Measurements from ENCODE around the gene AKR1E2.

AKR1E2 gene

GRCh38 chr10:4825868-4826791, at the start of gene AKR1E2:
TSS of gene AKR1E2 (plus strand) at chr10:4826207. CDS start at chr10:4826325, 118 bp downstream.
- DNase-seq, result peak; percentile 75 to 87

GRCh38 chr10:4776234-4776638, 49.8 kb upstream of the AKR1E2 start:
- no peak for DNase-seq

- DNase-seq, result no peak
Observed at GRCh38 chr10:4778761-4779160, 47.2 kb upstream of the AKR1E2 start.

- no peak for DNase-seq
Observed at GRCh38 chr10:4780091-4780490, 45.9 kb upstream of the AKR1E2 start.

GRCh38 chr10:4780782-4781181, 45.2 kb upstream of the AKR1E2 start:
- no peak for DNase-seq

GRCh38 chr10:4781955-4782354, 44.1 kb upstream of the AKR1E2 start:
- no peak for DNase-seq

- no peak for DNase-seq
Observed at GRCh38 chr10:4784667-4785333, 41.2 kb upstream of the AKR1E2 start.

- no peak for DNase-seq
Observed at GRCh38 chr10:4786043-4786839, 39.8 kb upstream of the AKR1E2 start.

- no peak for DNase-seq
Observed at GRCh38 chr10:4790045-4790444, 36.0 kb upstream of the AKR1E2 start.

- DNase-seq, result no peak
Observed at GRCh38 chr10:4790922-4791321, 35.1 kb upstream of the AKR1E2 start.

GRCh38 chr10:4792381-4792780, 33.6 kb upstream of the AKR1E2 start:
- no peak for DNase-seq

- no peak for DNase-seq
Observed at GRCh38 chr10:4801405-4801804, 24.6 kb upstream of the AKR1E2 start.

GRCh38 chr10:4802711-4803487, 23.1 kb upstream of the AKR1E2 start:
- DNase-seq, result no peak

GRCh38 chr10:4803822-4804221, 22.2 kb upstream of the AKR1E2 start:
- no peak for DNase-seq

GRCh38 chr10:4804465-4804864, 21.5 kb upstream of the AKR1E2 start:
- no peak for DNase-seq

GRCh38 chr10:4806534-4806933, 19.5 kb upstream of the AKR1E2 start:
- no peak for DNase-seq

- no peak for DNase-seq
Observed at GRCh38 chr10:4807761-4808507, 18.1 kb upstream of the AKR1E2 start.

GRCh38 chr10:4809156-4809555, 16.9 kb upstream of the AKR1E2 start:
- no peak for DNase-seq

GRCh38 chr10:4810092-4810491, 15.9 kb upstream of the AKR1E2 start:
- no peak for DNase-seq

GRCh38 chr10:4812046-4812445, 14.0 kb upstream of the AKR1E2 start:
- DNase-seq, result no peak

- DNase-seq, result no peak
Observed at GRCh38 chr10:4813023-4813422, 13.0 kb upstream of the AKR1E2 start.

- DNase-seq, result no peak
Observed at GRCh38 chr10:4813496-4813895, 12.5 kb upstream of the AKR1E2 start.

Measured in stimulated activated CD4-positive, alpha-beta T cell treated with anti-CD3 and anti-CD28 coated beads, Interleukin-2, amount 100 ng/mL, for 24 hours (primary cell).